Mucosa of descending colon (tissue), 3 donors: ENCODE results near the gene FARP1. TPM values are rescaled to one million over a fixed set of nuclear protein-coding genes. Genes with fewer than 3 reads are reported as not detected.

Source experiments
- ATAC-seq: fragments of 200-7000 bp; cut with Tn5 transposase; one replicate; pipeline ENCODE4 v1.9.1; 2020; ENCODE audit warnings: mild to moderate bottlenecking, moderate library complexity
- DNase-seq, 3 donors: peaks; one replicate each; pipeline ENCODE4 v3.0.0-alpha.2; 2020
- H3K36me3 ChIP-seq: fragments of 200-600 bp; one replicate; pipeline ENCODE4 v1.8.0; 2021; ENCODE audit warnings: low read depth, mild to moderate bottlenecking
- H3K4me1 ChIP-seq: fragments of 200-600 bp; one replicate; pipeline ENCODE4 v1.8.0; 2021; ENCODE audit warnings: low read depth, mild to moderate bottlenecking
- H3K4me3 ChIP-seq: fragments of 200-600 bp; one replicate; pipeline ENCODE4 v1.8.0; 2021; ENCODE audit warnings: mild to moderate bottlenecking
- H3K9me3 ChIP-seq: fragments of 200-600 bp; one replicate; pipeline ENCODE4 v1.8.0; 2021; ENCODE audit warnings: mild to moderate bottlenecking
- intact Hi-C, 2 donors: fragments of 100-400 bp; cut with DNase I in 1 of 2; cut with micrococcal nuclease in 1 of 2; formaldehyde crosslinking; loops; one replicate each; pipeline versions ENCODE4 v1.11.0 to v1.11.1; 2022; cut with DNase I, micrococcal nuclease
- total RNA-seq, 3 donors: library from RNA; stranded (reverse); fragmentation: NEBNext Ultra II Directional in 2 of 3; extraction: Animal tissue kit (Norgen Biotek cat#: 25700) in 2 of 3; gene quantifications; one replicate each; pipeline versions ENCODE4 v1.2.1 to v1.2.4, GENCODE V29; 2021 to 2023
- TF ChIP-seq, protein P1 (sequence below): fragments of 200-600 bp; IDR thresholded peaks from one replicate; pipeline ENCODE4 v1.8.0; 2022; ENCODE audit warnings: antibody characterized with exemption, mild to moderate bottlenecking
- donor health status: DM: no; HTN: no; CAD: no; lungs with moderate emphysema.
- donor health status: DM: no; HTN: no; CAD: no.
- donor health status: DM: no; HTN: yes; CAD: no.

FARP1 gene
- total RNA-seq, 3 donors from 2014 or later: 44.4 to 111 (median 53.6) TPM

DNA sequence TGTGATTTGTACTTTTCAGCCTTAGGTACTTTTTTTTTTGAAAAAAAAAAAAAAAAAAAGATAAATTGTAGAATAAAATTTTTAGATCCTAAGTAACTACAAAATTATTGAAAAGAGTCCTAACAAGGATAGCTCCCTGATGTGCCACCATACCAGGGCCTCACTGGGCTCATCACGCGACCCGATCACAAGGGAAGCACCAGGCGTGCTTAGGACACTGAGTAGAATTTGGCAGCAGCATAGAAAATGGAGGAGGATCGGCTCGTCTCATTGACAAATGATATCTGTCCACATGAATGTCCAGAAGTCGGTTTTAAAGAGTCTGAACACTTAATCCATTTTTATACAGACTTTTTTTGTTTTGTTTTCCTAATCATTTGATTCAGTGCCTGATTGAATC lies 255.0 kb downstream of the FARP1 start:
- TF ChIP-seq, protein P1, sequence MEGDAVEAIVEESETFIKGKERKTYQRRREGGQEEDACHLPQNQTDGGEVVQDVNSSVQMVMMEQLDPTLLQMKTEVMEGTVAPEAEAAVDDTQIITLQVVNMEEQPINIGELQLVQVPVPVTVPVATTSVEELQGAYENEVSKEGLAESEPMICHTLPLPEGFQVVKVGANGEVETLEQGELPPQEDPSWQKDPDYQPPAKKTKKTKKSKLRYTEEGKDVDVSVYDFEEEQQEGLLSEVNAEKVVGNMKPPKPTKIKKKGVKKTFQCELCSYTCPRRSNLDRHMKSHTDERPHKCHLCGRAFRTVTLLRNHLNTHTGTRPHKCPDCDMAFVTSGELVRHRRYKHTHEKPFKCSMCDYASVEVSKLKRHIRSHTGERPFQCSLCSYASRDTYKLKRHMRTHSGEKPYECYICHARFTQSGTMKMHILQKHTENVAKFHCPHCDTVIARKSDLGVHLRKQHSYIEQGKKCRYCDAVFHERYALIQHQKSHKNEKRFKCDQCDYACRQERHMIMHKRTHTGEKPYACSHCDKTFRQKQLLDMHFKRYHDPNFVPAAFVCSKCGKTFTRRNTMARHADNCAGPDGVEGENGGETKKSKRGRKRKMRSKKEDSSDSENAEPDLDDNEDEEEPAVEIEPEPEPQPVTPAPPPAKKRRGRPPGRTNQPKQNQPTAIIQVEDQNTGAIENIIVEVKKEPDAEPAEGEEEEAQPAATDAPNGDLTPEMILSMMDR: no peak
- Histone ChIP-seq H3K4me1 (no peaks in the 10 kb centered on the region), H3K4me3 (no peak overlapping the region), H3K36me3 (no peaks in the 10 kb centered on the region), H3K9me3 (no peaks in the 10 kb centered on the region)
- no peak for ATAC-seq
- intact Hi-C loops: no loop called here
- no peak for DNase-seq

DNA sequence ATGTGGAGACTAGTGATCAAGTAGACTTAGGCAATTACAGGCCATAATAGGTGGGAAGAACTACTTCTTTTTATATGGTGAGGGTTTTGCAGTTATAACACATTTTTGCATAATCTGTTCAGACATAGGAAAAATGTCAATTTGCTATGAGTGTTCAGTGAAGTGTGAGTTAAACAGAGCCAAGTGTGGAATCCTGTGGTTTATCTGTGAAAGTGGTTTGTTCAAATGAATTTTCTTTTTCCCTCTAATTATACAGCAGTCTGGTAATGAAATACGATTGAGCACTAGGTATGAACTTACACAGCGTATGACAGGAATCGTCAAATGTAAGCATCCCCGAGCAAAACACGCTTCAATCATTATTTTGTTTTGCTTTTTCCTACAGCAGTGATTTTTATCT lies 255.7 kb downstream of the FARP1 start:
- TF ChIP-seq, protein P1: no peak
- DNase-seq: no peak
- Histone ChIP-seq H3K4me1 (no peaks in the 10 kb centered on the region), H3K4me3 (no peak overlapping the region), H3K36me3 (no peaks in the 10 kb centered on the region), H3K9me3 (no peaks in the 10 kb centered on the region)
- intact Hi-C loops: no loop called here
- ATAC-seq: no peak

DNA sequence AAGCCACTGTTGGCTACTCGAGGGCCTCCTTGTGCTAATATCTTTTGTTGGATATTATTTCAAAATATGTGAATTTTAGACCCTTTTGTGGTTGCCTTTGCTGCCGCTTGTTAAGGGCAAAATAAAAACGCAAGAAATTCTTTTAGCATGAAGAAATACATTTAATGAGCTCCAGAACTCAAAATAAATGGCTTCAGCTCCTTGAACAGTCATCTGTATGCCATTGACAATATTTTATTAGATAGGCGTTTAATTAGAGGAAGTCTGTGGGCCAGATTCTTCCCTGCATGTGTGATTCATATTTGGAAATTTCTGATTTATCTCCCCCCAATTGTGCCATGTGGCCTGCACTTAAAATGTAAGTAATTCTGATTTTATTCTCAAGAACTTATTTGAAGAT lies 256.9 kb downstream of the FARP1 start:
- intact Hi-C loops: no loop called here
- Histone ChIP-seq H3K4me3 (no peak overlapping the region), H3K9me3 (no peaks in the 10 kb centered on the region), H3K4me1 (no peaks in the 10 kb centered on the region), H3K36me3 (no peaks in the 10 kb centered on the region)
- TF ChIP-seq, protein P1: no peak
- no peak for DNase-seq
- no peak for ATAC-seq

DNA sequence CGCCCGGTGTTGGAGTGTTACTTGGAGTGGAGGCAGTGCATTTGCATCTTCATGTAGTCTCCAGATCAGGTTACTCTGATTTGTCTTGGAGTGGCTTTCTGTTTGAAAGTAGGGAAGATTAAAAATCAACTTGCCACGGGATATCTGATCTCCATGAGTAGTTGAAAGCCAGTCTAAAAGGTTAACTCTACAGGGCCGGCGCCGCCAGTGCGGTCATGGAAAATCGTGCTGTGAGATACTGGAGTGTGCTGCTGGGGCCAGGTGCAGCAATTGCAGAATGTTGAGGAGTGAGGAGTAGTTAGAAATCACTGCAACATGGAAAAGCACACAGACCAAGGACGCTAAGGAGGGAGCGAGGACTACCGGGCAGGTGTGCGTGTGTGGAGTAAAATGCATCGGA lies 259.0 kb downstream of the FARP1 start:
- Histone ChIP-seq H3K4me1 (peaks cover 6% of the 10 kb centered on the region), H3K36me3 (no peaks in the 10 kb centered on the region), H3K4me3 (no peak overlapping the region), H3K9me3 (no peaks in the 10 kb centered on the region)
- DNase-seq: no peak
- TF ChIP-seq, protein P1: no peak
- no peak for ATAC-seq
- intact Hi-C loops: no loop called here

DNA sequence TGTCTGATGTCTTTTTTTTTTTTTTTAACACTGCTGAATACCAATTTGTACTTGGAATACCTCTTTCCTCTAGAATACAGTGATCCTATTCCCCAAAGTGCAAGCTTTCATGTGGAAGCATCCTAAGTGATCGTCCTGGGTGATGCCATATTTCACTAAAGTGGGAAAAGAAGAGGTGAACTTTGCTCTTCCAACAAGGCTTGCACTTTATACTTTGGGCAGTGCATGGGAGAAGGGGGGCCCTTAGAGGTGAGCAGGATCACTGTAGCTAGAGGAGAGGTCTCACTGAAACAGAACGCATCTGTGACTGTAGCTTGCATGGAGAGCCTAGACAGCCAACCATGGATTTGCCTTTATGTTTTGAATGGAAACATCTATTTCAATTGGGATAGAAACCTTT lies 260.2 kb downstream of the FARP1 start:
- TF ChIP-seq, protein P1: no peak
- ATAC-seq: no peak

DNA sequence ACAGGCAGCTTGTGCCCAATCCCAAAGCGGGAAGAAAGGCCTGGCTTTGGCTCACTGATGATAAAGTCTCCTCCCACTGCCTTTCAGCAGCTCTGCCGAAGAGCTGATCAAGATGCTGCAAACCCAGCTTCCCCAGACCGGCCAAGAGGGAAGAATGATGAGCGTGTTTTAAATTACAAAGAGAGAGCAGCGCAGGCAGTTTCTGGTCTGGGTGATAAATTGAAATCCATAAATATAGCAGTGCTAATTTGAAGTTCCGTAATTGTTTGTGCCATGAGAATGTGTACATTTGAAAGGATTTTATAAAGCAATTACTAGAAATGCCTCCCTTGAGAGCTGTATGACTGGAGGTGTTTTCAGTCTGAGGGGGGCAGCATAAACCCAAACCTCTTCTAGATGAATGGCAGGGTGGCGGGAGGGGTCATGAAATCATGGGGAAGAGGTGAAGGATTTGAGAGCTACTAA lies 262.2 kb downstream of the FARP1 start:
- TF ChIP-seq, protein P1: no peak
- DNase-seq (no peak), ATAC-seq (peak; percentile 58)
- Histone ChIP-seq H3K36me3 (no peaks in the 10 kb centered on the region), H3K4me3 (no peak overlapping the region), H3K4me1 (peaks cover 6% of the 10 kb centered on the region), H3K9me3 (no peaks in the 10 kb centered on the region)
- intact Hi-C loops: no loop called here

More for the DNA sequence above, 260.2 kb downstream of the FARP1 start:
- Histone ChIP-seq H3K4me3 (no peak overlapping the region), H3K9me3 (no peaks in the 10 kb centered on the region), H3K36me3 (no peaks in the 10 kb centered on the region), H3K4me1 (peaks cover 6% of the 10 kb centered on the region)
- intact Hi-C loops: no loop called here
- no peak for DNase-seq
